ENCODE measurements around the gene C17orf113. TPM values are rescaled to one million over a fixed set of nuclear protein-coding genes. Genes with fewer than 3 reads are reported as not detected.

The C17orf113 gene
- total and polyA plus RNA-seq, 2 of the 13 experiments (the other 11 are each of a cell fraction or from before 2014, with no cell fraction given), result 0.87 to 1.1 TPM

GRCh38 chr17:42087736-42088705 lies 37.6 kb upstream of the C17orf113 start (continued):
- TF ChIP-seq, protein P1, sequence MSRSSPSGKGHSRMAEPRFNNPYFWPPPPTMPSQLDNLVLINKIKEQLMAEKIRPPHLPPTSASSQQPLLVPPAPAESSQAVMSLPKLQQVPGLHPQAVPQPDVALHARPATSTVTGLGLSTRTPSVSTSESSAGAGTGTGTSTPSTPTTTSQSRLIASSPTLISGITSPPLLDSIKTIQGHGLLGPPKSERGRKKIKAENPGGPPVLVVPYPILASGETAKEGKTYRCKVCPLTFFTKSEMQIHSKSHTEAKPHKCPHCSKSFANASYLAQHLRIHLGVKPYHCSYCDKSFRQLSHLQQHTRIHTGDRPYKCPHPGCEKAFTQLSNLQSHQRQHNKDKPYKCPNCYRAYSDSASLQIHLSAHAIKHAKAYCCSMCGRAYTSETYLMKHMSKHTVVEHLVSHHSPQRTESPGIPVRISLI (CRISPR knock-in tag; IDR thresholded peaks at IDR 0.05; ENCODE audit: borderline replicate concordance), result 0 out of 2 replicates have a peak, but pooled peaks have one; percentile 39
- no peak for TF ChIP-seq NFYC (CRISPR knock-in tag; IDR thresholded peaks at IDR 0.05)
- TF ChIP-seq DBP (CRISPR knock-in tag; IDR thresholded peaks at IDR 0.05; ENCODE audit: not compliant biosample characterization), result no peak
- no peak for TF ChIP-seq SNAPC2 (CRISPR knock-in tag; IDR thresholded peaks at IDR 0.05)
- TF ChIP-seq NCOR1 (IDR thresholded peaks at IDR 0.05; ENCODE audit: borderline replicate concordance, low read length), result peak; percentile 86
- TF ChIP-seq POGZ (CRISPR knock-in tag; IDR thresholded peaks at IDR 0.05), result 0 out of 2 replicates have a peak, but pooled peaks have one; percentile 38
- no peak for TF ChIP-seq ZNF530 (CRISPR knock-in tag; IDR thresholded peaks at IDR 0.05; ENCODE audit: low read depth)
- TF ChIP-seq SIN3B (IDR thresholded peaks at IDR 0.05; ENCODE audit: low read length), result no peak
- TF ChIP-seq BCL6 (CRISPR knock-in tag; IDR thresholded peaks at IDR 0.05), result peak; percentile 57
- TF ChIP-seq ZNF160 (CRISPR knock-in tag; IDR thresholded peaks at IDR 0.05), result no peak
- TF ChIP-seq ZNF124 (CRISPR knock-in tag; IDR thresholded peaks at IDR 0.05), result 0 out of 2 replicates have a peak, but pooled peaks have one; percentile 23
- TF ChIP-seq SATB2 (CRISPR knock-in tag; IDR thresholded peaks at IDR 0.05), result 0 out of 2 replicates have a peak, but pooled peaks have one; percentile 73
- TF ChIP-seq, protein P2, sequence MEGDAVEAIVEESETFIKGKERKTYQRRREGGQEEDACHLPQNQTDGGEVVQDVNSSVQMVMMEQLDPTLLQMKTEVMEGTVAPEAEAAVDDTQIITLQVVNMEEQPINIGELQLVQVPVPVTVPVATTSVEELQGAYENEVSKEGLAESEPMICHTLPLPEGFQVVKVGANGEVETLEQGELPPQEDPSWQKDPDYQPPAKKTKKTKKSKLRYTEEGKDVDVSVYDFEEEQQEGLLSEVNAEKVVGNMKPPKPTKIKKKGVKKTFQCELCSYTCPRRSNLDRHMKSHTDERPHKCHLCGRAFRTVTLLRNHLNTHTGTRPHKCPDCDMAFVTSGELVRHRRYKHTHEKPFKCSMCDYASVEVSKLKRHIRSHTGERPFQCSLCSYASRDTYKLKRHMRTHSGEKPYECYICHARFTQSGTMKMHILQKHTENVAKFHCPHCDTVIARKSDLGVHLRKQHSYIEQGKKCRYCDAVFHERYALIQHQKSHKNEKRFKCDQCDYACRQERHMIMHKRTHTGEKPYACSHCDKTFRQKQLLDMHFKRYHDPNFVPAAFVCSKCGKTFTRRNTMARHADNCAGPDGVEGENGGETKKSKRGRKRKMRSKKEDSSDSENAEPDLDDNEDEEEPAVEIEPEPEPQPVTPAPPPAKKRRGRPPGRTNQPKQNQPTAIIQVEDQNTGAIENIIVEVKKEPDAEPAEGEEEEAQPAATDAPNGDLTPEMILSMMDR (CRISPR knock-in tag; IDR thresholded peaks at IDR 0.05), result peak; percentile 28; the same call in 1 of the 2 replicates
- no peak for TF ChIP-seq GPN1 (CRISPR knock-in tag; IDR thresholded peaks at IDR 0.05; ENCODE audit: borderline replicate concordance)
- TF ChIP-seq HNF4A (CRISPR knock-in tag; IDR thresholded peaks at IDR 0.05), result peak; percentile 33; the same call in 1 of the 2 replicates
- TF ChIP-seq ZMYM2 (CRISPR knock-in tag; IDR thresholded peaks at IDR 0.05), result peak; percentile 87
- peak; percentile 97 for TF ChIP-seq KDM1A (CRISPR knock-in tag; IDR thresholded peaks at IDR 0.05)
- TF ChIP-seq PAF1 (CRISPR knock-in tag; IDR thresholded peaks at IDR 0.05), result no peak
- TF ChIP-seq HDAC2 (CRISPR knock-in tag; IDR thresholded peaks at IDR 0.05), result peak; percentile 76
- TF ChIP-seq GABPA (IDR thresholded peaks at IDR 0.05; ENCODE audit: low read depth, low read length), result no peak
- TF ChIP-seq GABPA (CRISPR knock-in tag; IDR thresholded peaks at IDR 0.05; ENCODE audit: low read depth), result no peak

Data from HepG2 (cell line).